NCI-H187 (cell line): ENCODE measurements around the gene TMEM170B.
"Not testable (repeated sequence)": the region's sequence is repeated elsewhere in the genome, so short reads cannot be mapped to it uniquely, and the experiment has no call there.

Experiments
- DNase-seq, 2 experiments: peaks; one replicate each; lab custom pipeline; 2025; lab: John Stamatoyannopoulos, UW

The TMEM170B gene

GRCh38 chr6:11528996-11529395 lies 8.6 kb upstream of the TMEM170B start:
- no peak for DNase-seq

GRCh38 chr6:11532097-11532496 lies 5.5 kb upstream of the TMEM170B start:
- DNase-seq = no peak

GRCh38 chr6:11534561-11534960 lies 3.0 kb upstream of the TMEM170B start:
- DNase-seq = no peak

- no peak for DNase-seq
These were observed 1.7 kb upstream of the TMEM170B start for GRCh38 chr6:11535801-11536230.

GRCh38 chr6:11536795-11537194 lies 754 bp upstream of the TMEM170B start:
- no peak for DNase-seq

- DNase-seq = peak; percentile 3 to 31
These were observed 686 bp downstream of the TMEM170B start for GRCh38 chr6:11538052-11538818.

- no peak for DNase-seq
These were observed 1.4 kb downstream of the TMEM170B start for GRCh38 chr6:11538819-11539468.

GRCh38 chr6:11542863-11543262 lies 5.3 kb downstream of the TMEM170B start:
- DNase-seq = no peak

GRCh38 chr6:11543919-11544518 lies 6.5 kb downstream of the TMEM170B start:
- DNase-seq = no peak

GRCh38 chr6:11547846-11548245 lies 10.3 kb downstream of the TMEM170B start:
- DNase-seq = not testable (repeated sequence)

GRCh38 chr6:11548578-11548977 lies 11.0 kb downstream of the TMEM170B start:
- not testable (repeated sequence) for DNase-seq

GRCh38 chr6:11551053-11551452 lies 13.5 kb downstream of the TMEM170B start:
- no peak for DNase-seq

GRCh38 chr6:11552442-11552841 lies 14.9 kb downstream of the TMEM170B start:
- DNase-seq = no peak

- no peak for DNase-seq
These were observed 16.3 kb downstream of the TMEM170B start for GRCh38 chr6:11553824-11554223.

- DNase-seq = no peak
These were observed 18.8 kb downstream of the TMEM170B start for GRCh38 chr6:11556309-11556708.

GRCh38 chr6:11563793-11564192 lies 26.2 kb downstream of the TMEM170B start:
- DNase-seq = no peak

GRCh38 chr6:11566609-11567008 lies 29.1 kb downstream of the TMEM170B start:
- no peak for DNase-seq

GRCh38 chr6:11571073-11571472 lies 33.5 kb downstream of the TMEM170B start:
- no peak for DNase-seq

GRCh38 chr6:11575408-11576033 lies 38.0 kb downstream of the TMEM170B start:
- DNase-seq = peak in 1 of 2 experiments; percentile 7

GRCh38 chr6:11580686-11581405 lies 43.3 kb downstream of the TMEM170B start:
- DNase-seq = no peak

- no peak for DNase-seq
These were observed 46.7 kb downstream of the TMEM170B start for GRCh38 chr6:11584244-11584643.
